ENCODE measurements around the gene GMDS.

Gene GMDS

GRCh38 chr6:1895721-1896120 lies 349.7 kb downstream of the GMDS start:
- DNase-seq (ENCODE audit: low spot score), result no peak

- DNase-seq (ENCODE audit: low spot score), result no peak
Observed at GRCh38 chr6:1894954-1895353, 350.5 kb downstream of the GMDS start.

- no peak for DNase-seq (ENCODE audit: low spot score)
Observed at GRCh38 chr6:1893470-1894130, 351.8 kb downstream of the GMDS start.

- no peak for DNase-seq (ENCODE audit: low spot score)
Observed at GRCh38 chr6:1892716-1893115, 352.7 kb downstream of the GMDS start.

DNA sequence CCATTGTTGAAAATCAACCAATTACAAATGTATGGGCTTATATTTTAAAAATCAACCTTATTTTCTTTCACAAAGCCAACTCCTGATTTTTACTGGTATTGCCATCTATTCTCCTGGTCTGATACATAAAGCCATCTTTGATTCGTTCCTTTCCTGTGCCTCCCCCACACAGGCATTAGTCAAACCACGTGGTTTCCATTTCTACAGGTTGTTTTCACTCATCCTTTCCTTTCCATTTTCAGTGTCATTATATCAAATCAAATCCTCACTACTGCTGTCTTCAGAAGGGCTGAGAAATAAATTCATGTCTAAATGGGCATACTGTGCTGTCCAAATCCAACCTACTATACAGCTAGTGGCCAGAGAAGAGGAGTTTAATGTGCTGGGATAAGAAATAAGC lies 354.4 kb downstream of the GMDS start:
- DNase-seq (ENCODE audit: low spot score), result no peak

- no peak for DNase-seq (ENCODE audit: low spot score)
Observed at GRCh38 chr6:1890071-1890470, 355.3 kb downstream of the GMDS start.

GRCh38 chr6:1885576-1886011 lies 359.8 kb downstream of the GMDS start:
- DNase-seq (ENCODE audit: low spot score), result no peak

GRCh38 chr6:1884313-1884712 lies 361.1 kb downstream of the GMDS start:
- no peak for DNase-seq (ENCODE audit: low spot score)

DNA sequence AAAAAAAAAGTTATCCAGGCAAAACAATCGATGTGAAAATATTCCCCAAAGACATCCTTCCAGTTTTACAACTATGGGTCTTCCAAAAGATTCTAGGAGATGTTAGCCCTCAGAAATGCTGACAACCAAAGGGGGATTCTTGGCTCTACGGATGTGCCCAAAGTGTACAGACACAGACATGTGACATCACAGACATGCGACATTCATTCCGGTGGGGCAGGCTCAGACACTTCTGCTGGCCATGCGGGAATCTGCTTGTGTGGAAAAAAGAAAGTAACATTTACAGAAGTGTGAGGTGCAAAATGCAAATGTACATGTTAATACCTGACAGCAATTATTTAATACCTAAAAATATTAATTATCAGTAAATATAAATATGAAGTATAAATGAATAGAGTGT lies 367.1 kb downstream of the GMDS start:
- DNase-seq (ENCODE audit: low spot score), result no peak

- DNase-seq (ENCODE audit: low spot score), result no peak
Observed at GRCh38 chr6:1873781-1874180, 371.6 kb downstream of the GMDS start.

DNA sequence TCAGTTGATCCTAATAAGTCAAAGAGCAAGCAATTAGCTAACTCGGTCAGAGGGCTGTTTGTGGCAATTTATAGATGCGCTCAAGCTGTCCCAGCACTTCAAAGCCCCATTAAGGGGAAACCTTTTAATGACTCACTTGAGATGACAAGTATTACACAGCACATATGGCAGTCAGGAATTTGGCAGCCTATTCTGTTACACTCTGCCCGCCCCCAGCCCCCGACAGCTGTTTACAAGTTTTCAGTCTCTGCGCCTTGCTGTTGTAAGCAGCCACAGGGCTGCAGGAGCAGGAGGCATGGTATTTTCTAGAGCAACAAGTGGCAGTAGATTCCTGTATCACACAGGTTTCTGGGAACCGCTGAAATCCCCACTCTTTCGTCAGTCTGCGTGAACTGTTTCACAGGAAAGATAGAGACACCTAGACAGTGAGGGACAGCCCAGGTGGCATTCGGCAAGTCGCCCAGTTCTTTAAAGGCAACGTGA lies 372.7 kb downstream of the GMDS start:
- no peak for DNase-seq (ENCODE audit: low spot score)

GRCh38 chr6:1871724-1872315 lies 373.6 kb downstream of the GMDS start:
- DNase-seq (ENCODE audit: low spot score), result peak; percentile 56

GRCh38 chr6:1870932-1871331 lies 374.5 kb downstream of the GMDS start:
- no peak for DNase-seq (ENCODE audit: low spot score)

- DNase-seq (ENCODE audit: low spot score), result no peak
Observed at GRCh38 chr6:1870251-1870650, 375.2 kb downstream of the GMDS start.

GRCh38 chr6:1869769-1870168 lies 375.6 kb downstream of the GMDS start:
- no peak for DNase-seq (ENCODE audit: low spot score)

- DNase-seq (ENCODE audit: low spot score), result no peak
Observed at GRCh38 chr6:1869308-1869707, 376.1 kb downstream of the GMDS start.

DNA sequence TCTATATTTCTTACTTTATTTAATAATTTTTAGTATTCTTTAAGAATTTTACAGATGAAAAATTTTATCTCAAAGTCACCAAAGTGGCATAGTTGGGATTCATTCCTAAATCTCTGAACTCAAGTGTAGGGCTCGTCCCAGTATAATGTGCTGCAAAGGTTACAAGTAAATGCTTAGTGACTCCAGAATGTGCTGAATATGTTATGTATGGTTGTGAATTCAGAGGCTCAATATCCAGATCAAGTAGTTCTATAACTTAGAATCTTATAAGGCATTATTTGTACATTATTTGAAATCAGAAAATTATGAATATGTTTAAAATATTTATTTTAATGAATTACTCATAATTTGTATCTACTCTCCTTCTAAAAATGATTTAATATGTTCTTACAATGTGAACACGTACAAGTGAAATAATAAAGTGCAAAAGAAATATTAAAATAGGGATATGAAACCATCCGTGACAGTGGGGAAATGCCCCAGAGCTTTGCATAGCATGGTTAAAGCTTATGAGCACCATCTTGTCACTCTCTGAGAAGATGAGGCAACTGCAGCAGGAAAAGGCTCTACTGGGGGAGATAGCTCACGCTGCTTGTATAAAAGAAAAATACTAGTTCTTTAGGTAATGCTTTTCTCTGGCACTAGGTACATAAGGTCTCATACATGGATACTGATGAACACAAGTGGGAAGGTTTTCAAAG lies 376.7 kb downstream of the GMDS start:
- no peak for DNase-seq (ENCODE audit: low spot score)

DNA sequence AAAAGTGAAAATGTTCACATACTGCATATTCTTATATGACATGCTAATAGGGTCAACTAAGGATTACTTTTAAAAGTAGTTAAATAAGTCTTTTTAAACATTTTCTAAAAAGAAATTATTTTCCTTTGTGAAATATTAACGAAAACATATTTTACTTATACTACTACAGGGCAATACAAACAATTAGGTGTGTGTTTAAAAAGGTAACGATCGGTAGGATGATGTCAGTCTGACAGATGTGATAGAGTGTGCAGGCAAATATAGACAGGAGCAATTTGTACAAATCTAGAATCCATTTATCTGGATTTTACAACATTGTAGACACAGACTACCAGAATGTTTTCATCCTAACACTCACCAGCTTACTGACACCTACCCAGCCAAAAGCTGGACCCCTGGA lies 378.2 kb downstream of the GMDS start:
- no peak for DNase-seq (ENCODE audit: low spot score)

DNA sequence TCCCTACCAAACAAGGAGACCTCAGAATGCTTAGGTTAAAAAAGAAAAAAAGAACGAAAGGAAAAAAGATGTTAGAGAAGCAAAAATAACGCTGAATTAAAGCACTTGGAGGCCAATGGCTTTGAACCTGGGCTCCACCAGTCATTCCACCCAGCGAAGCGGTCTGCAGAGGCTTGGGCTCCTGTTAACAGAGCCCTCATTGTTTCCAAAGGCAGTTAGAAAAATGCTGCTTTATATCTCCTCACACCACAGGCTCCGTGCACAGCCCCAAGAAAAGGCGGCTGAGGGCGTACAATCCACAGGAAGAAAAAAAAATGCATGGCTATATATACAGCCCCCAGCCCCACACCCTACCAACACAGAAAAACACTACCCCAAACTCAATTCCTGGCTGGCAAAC lies 379.8 kb downstream of the GMDS start:
- DNase-seq (ENCODE audit: low spot score), result no peak

- DNase-seq (ENCODE audit: low spot score), result no peak
Observed at GRCh38 chr6:1864496-1864895, 380.9 kb downstream of the GMDS start.

- DNase-seq (ENCODE audit: low spot score), result no peak
Observed at GRCh38 chr6:1862411-1862810, 383.0 kb downstream of the GMDS start.

- DNase-seq (ENCODE audit: low spot score), result no peak
Observed at GRCh38 chr6:1860756-1861348, 384.6 kb downstream of the GMDS start.

DNA sequence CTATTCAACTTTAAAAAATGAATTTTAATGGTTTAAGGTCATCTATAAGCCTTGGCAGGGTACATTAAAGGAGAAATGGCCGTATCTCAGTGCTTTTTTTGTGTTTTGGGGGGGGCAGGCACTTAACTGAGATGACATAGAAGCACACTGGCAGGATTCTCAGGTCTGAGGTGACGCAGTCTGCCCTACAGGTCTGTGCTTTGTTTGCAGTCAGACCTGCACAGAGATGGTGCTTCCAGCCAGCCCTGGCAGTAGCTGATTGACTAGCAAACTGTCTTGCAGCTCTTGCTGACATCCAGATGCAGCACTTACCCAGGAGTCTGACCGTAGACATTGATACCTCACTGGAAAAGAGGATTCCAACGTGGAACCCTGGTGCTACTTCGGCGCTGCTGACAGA lies 386.5 kb downstream of the GMDS start:
- no peak for DNase-seq (ENCODE audit: low spot score)
